Stimulated activated naive CD4-positive, alpha-beta T cell treated with Interleukin-2 at 50 U/mL for 16 hours (primary cell): ENCODE results near the gene RPS3.

Source experiments
- DNase-seq: peaks from one replicate; lab custom pipeline; 2025; lab: John Stamatoyannopoulos, UW

Gene RPS3

DNA sequence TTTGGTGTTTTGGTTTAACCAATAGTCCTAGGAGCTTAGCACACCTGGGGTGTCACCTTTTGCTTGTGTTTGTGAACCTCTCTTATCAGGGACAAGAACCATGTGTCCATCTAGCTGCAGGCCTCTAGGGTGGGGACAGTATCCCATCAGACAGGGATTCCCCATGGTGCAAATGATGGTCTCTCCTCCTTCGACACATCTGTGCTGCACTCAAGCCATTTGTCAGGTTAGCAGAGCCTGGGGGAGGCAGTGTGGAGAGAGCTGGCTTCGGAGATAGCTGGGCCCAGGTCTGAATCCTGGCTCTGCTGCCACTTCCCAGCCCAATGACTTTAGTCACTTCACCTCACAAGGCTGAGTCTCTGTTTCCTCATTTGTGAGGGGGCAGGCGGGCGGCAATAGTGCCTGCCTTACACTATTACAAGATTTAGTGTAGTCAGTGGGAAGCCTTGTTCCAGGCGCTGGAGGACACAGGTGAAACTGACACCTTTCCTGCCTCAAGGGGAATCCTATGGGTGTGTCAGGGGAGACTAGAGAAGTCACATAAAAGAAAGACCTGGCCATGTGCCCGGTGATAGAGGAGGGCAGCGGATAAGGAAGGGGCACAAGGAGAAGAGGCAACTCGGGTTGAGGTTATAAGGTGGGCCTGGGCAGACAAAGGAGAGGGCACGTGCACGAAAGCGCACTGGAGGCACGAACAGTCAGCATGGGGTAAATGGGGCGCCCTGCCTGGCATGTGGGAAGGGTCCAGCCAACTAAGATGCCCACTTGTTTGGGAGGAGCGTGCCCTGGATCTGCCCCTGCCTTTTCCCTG is 21.1 kb downstream of the RPS3 start:
- DNase-seq = no peak

GRCh38 chr11:75421035-75421602 is 21.8 kb downstream of the RPS3 start:
- no peak for DNase-seq

DNA sequence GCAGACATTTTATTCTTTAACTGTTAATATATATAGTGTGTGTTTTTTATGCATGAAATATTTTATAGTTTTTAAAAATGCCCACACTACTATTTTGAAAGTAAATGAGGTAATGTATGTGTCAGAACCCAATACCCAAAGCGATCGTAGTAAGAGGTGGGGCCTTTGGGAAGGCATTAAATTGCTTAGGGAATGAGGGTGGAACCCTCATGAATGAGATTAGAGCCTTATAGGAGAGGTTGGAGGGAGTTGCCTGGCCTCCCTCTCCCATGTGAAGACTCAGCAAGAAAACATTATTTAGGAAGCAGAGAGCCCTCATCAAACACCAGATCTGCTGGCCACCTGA is 22.6 kb downstream of the RPS3 start:
- no peak for DNase-seq

DNA sequence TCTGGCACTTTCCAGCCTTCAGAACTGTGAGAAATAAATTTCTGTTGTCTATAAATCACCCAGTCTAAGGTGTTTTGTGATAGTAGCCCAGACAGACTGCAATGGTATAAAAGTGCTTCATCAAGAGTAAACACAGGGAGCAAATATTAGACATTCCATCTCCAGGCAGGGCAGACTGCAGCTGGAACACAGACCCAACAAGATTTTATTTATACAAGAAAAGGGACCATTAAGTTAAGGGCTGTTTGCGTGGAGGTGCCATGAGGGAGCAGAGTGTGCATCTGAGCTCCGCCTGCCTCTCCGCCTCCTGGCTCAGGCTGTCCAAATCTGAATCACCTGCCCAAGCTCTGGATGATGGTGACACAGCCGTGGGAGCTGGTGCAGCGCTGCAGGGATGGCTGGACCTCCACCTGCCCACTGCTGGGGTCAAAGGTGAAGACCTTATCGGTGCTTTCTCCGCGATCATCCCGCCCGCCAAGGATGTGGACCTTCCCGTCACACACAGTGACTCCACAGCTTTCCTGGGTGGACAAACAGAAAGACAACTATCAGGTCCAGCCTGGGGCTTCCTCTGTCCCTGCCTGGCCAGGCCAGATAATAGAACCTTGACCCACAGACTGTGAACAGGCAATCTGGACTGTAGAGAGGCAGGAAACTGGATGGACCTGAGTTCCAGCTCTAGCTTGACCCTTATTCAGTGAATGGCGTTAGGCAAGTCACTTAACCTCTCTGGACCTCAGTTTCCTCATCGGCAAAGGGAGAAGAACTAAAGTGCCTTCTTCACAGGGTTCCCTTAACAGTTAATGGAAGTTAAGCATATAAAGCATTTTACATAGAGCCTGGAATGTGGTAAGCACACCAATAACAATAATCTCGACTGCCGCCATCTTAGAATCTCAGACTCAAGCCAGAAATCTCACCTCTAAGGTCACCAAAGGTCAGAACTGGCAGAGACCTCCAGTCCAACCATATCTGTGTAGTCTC is 23.2 kb downstream of the RPS3 start:
- no peak for DNase-seq

DNA sequence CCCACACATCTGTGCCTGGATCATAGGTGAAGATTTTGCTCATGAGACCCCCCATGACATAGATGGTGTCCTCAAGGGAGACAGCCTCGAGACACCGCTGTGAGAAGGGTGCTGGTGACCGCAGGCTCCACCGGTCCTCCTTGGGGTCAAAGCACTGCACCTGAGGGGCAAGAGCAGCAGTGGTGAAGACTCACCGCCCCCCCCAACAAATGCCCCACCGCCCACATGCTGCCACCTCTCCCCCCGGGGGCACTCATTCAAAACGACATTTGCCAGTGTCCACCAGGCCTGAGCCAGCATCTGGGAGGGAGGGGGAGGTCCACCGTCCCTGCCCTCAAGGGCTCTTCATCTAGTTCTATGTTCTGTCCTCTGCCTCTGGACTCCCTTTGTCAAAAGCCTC is 24.4 kb downstream of the RPS3 start:
- DNase-seq = no peak

DNA sequence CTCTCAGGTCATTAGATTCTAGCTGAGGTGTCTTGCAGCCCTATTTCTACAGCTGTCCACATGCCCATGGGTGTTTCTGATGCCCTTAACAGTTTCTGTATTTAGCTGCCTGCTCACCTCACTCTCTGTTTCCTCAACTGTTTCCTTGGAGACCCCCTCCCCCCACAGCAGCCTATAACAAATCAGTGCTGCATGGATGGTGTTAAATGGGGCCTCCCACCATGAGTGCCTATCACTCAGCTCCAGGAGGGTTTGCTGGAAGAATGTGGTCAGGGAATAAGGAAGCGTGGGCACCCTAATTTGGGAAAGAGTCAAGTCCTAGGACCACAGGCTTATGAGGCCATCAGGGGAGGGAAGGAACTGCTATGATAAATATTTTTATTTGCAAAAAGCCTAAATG is 25.1 kb downstream of the RPS3 start:
- no peak for DNase-seq

DNA sequence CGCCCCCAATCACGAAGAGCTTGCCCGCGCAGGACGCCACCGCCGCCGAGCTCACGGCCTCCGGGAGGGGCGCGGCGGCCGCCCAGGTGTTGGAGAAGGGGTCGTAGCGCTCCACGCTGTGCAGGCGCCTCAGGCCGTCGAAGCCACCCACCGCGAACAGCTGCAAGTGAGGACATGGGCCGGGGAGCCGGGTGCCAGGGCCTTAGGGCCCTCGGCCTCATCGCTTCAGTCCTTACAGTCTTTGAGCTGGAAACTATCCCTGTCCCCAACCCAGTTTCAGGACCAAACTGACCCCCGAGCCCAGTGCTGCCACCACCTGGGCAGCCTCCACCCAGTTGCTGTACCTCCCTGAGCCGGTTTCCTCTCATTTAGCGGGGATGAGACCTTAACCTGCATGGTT is 26.1 kb downstream of the RPS3 start:
- DNase-seq = no peak

- DNase-seq = no peak
Measured at GRCh38 chr11:75426720-75427086, 27.4 kb downstream of the RPS3 start.

DNA sequence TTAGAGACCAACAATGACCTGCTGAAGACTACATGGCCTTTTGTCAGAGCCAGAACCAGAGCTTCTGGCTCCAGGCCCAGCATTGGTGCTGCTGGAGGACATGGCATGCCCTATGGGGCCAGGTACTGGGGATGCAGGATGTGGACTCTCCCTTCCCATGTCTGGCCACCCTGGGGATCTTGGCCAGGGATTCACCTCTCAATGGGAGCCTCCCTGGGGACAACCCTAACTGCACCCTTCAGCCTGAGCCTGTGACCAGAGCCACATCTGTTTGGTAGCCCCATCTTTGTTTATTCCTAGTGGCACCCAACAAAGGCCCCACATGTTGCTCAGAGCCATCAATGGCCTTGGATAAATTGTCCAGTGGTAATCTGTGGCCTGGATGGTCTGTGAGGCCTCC is 27.9 kb downstream of the RPS3 start:
- DNase-seq = no peak

DNA sequence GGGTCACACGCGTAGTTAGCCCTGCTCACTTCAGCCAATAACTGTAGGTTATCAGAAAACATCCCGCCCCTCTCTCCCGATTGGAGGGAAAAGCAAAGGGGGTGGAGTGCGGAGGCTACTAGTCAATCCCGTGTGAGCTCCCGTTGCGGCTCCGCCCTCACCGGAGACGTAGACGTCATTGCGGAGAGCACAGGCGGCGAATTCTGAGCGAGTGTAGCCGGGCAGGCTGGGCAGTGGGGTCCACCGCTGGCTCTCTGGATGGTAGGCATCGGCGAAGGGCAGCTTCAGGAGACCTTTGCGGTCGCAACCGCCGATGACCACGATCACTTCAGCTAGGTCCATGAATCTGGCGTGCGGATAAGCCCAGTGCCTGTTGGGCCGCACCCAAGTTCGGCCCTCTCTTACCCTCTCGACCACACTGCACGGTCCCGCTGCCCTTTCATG is 29.0 kb downstream of the RPS3 start:
- DNase-seq = peak; percentile 60

GRCh38 chr11:75428989-75429640 is 29.8 kb downstream of the RPS3 start:
- no peak for DNase-seq

GRCh38 chr11:75429641-75429901 is 30.3 kb downstream of the RPS3 start:
- DNase-seq = no peak

- peak; percentile 58 for DNase-seq
Measured at GRCh38 chr11:75429902-75430713, 30.8 kb downstream of the RPS3 start.

DNA sequence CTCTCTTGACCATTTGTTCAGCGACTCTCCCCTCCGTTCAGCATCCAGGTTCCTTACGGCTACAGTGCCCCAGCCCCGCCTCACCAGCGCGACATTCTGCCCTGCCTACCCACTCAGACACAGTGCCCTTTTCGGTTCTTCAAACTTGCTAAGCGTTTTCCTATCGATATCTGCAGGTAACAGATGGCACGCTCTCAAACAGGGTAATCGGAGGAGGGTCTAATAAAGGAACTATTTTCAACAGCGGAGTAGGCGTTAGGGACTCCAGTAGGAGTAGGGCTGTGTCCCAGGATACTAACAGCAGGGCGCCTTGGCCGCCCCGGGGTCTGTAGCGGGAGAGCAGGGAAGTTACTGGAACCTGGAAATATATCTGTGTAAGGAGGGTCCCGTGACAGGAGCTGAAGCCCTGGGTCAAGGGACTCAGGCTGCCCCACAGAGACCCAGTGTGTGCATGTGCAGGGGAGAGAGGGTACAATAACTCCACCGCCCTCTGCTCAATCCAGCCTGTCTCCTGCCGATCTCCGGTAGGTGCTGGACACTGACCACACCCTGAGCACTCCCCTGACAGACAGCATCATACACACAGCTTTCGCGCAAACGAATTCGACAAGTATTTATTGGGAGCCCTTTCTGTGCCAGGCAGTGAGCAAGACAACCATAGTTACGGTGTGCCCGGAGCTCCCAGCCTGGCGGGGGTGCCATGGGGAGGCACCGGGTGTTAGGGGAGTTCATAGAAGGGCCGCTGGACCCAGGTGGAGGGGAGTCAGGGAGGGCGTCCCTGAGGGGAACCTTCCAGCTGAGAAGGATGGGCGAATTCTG is 31.6 kb downstream of the RPS3 start:
- DNase-seq = no peak

- DNase-seq = no peak
Measured at GRCh38 chr11:75431533-75432525, 32.5 kb downstream of the RPS3 start.

- no peak for DNase-seq
Measured at GRCh38 chr11:75432911-75433321, 33.6 kb downstream of the RPS3 start, which contains the start of gene KLHL35. Gene KLHL35, minus strand, starts transcription at chr11:75433203. Its CDS starts 2,574 bp downstream, at chr11:75430629.

GRCh38 chr11:75433443-75433842 is 34.1 kb downstream of the RPS3 start:
- DNase-seq = no peak

DNA sequence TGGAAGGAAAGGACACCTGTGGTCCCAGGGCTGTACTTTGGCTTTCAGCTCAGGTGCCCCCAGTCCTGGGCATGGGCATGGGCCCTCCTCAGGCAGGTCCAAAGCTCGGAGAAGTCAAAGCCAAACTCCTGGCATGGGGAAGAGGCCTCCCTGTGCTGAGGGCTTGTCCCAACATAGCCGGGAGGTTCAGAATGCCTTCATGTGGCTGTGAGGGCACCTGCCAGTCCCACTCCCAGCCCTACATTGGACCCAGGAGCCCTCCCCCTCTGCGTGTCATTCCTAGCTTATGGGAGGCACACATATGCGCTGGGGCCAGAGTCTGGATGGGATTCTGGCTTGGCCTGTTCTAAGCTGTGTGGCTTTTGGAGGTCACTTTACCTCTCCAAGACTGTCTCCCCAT is 34.7 kb downstream of the RPS3 start:
- no peak for DNase-seq

DNA sequence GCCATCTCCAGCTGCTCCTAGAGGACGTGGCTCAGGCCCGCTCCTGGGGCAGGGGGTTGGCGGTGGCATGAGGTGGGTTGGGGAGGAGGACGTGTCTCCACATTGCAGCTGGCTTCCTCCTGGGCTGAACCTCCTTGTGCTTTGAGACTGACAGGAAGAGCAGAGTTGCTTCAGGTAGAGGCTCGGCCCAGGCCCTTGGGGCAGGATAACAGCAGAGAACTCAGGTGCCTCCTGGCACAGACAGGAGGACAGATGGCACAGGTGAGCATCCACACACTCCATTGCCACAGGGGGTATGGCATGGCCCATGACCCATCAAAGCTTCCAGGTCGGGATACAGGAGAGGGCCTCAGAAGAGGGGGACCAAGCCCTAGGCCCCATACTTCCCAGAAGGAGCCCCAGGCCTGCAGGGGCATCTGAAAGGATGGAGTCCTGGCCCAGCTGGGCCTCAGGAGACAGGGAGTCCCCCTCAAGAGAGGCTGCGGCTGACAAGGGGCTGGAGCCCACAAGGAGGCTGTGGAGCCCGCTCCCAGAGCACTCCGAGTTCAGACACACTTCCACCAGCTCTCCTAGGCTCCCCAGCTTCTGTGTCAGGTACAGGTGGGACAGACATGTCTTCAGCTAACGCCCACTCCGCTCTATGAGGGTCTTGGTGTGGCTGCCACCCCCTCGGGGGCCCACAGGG is 35.7 kb downstream of the RPS3 start:
- no peak for DNase-seq
